OCI-LY3 (cell line): ENCODE data around the gene TRAPPC2L.

Experiments
- H2AFZ ChIP-seq: fragments of 200-600, 300-600 bp; shearing (Covaris generic); 2 replicates; pipeline ENCODE4 v1.6.0; 2014; ENCODE audit warnings: antibody characterized with exemption, low read depth, low read length
- H3K27ac ChIP-seq: fragments of 200-600, 300-600 bp; sonication (generic); 2 replicates; pipeline ENCODE4 v1.5.1; 2014; ENCODE audit warnings: mild to moderate bottlenecking, low read length, moderate library complexity, mixed read lengths
- H3K27me3 ChIP-seq: fragments of 200-600, 300-600 bp; sonication (generic); 2 replicates; pipeline ENCODE4 v1.6.1; 2014; ENCODE audit warnings: low read depth, low read length, mixed read lengths
- H3K36me3 ChIP-seq: fragments of 200-600, 300-600 bp; sonication (generic); replicated peaks from 2 replicates; pipeline ENCODE3; 2014; ENCODE audit warnings: low read depth, low read length, mixed read lengths
- H3K4me1 ChIP-seq: fragments of 300-600, 200-600 bp; sonication (generic); 2 replicates; pipeline ENCODE4 v1.6.1; 2014; ENCODE audit warnings: low read length, mixed read lengths
- H3K4me2 ChIP-seq: fragments of 200-600, 300-600 bp; sonication (generic); 2 replicates; pipeline ENCODE4 v1.6.1; 2014; ENCODE audit warnings: low read length, mixed read lengths
- H3K4me3 ChIP-seq: fragments of 300-600, 200-600 bp; sonication (generic); 2 replicates; pipeline ENCODE4 v1.5.1; 2014; ENCODE audit warnings: antibody characterized with exemption, mild to moderate bottlenecking, low read length, moderate library complexity
- H3K79me2 ChIP-seq: fragments of 300-600, 200-600 bp; shearing (Covaris generic); 2 replicates; pipeline ENCODE4 v1.6.1; 2014; ENCODE audit warnings: mild to moderate bottlenecking, low read length, mixed read lengths
- H3K9ac ChIP-seq: fragments of 300-600, 200-600 bp; shearing (Covaris generic); 2 replicates; pipeline ENCODE4 v1.6.0; 2014; ENCODE audit warnings: mild to moderate bottlenecking, low read length, moderate library complexity
- H3K9me3 ChIP-seq: fragments of 200-600, 300-600 bp; shearing (Covaris generic); 2 replicates; pipeline ENCODE4 v1.6.1; 2014; ENCODE audit warnings: low read length, mixed read lengths; ENCODE audit not compliant: insufficient read depth
- H4K20me1 ChIP-seq: fragments of 200-600, 300-600 bp; sonication (generic); 2 replicates; pipeline ENCODE4 v1.6.1; 2016; ENCODE audit warnings: low read length, mixed read lengths; ENCODE audit not compliant: insufficient read depth
- CTCF ChIP-seq: fragments of 200-600, 300-600 bp; sonication (generic); IDR thresholded peaks from 2 replicates; pipeline ENCODE4 v1.5.1; 2014; ENCODE audit warnings: antibody characterized with exemption, low read length, low read depth
- EZH2phosphoT487 ChIP-seq: fragments of 200-600 bp; shearing (Covaris generic); IDR thresholded peaks from 2 replicates; pipeline ENCODE4 v1.6.1; 2018; ENCODE audit warnings: antibody characterized with exemption, mixed run types, low read depth

The TRAPPC2L gene

GRCh38 chr16:88899901-88900661 lies 43.2 kb downstream of the TRAPPC2L start:
- Histone ChIP-seq H3K4me2 (no peak overlapping the region), H3K9me3 (no peaks in the 10 kb centered on the region), H3K27ac (no peak overlapping the region), H3K36me3 (peaks cover 16% of the 10 kb centered on the region), H3K27me3 (no peaks in the 10 kb centered on the region), H3K4me3 (no peak overlapping the region), H3K4me1 (no peaks in the 10 kb centered on the region), H3K79me2 (no peaks in the 10 kb centered on the region; the same call in 1 of the 2 replicates), H2AFZ (no peak overlapping the region), H4K20me1 (peaks cover 37% of the 10 kb centered on the region), H3K9ac (no peak overlapping the region)
- TF ChIP-seq EZH2phosphoT487 = no peak

GRCh38 chr16:88900662-88901052 lies 43.7 kb downstream of the TRAPPC2L start:
- Histone ChIP-seq H4K20me1 (peaks cover 42% of the 10 kb centered on the region), H3K9me3 (no peaks in the 10 kb centered on the region), H3K4me2 (no peak overlapping the region), H3K27me3 (no peaks in the 10 kb centered on the region), H3K9ac (no peak overlapping the region), H2AFZ (no peak overlapping the region), H3K79me2 (no peaks in the 10 kb centered on the region; the same call in 1 of the 2 replicates), H3K4me1 (no peaks in the 10 kb centered on the region), H3K27ac (no peak overlapping the region), H3K4me3 (no peak overlapping the region), H3K36me3 (peaks cover 16% of the 10 kb centered on the region)
- TF ChIP-seq CTCF = no peak
- TF ChIP-seq EZH2phosphoT487 = no peak

GRCh38 chr16:88901718-88902337 lies 44.9 kb downstream of the TRAPPC2L start:
- H3K27me3 ChIP-seq = no peaks in the 10 kb centered on the region
- H3K4me1 ChIP-seq = no peaks in the 10 kb centered on the region
- H3K9me3 ChIP-seq = no peaks in the 10 kb centered on the region
- no peak overlapping the region for H3K4me2 ChIP-seq
- H3K79me2 ChIP-seq = no peaks in the 10 kb centered on the region; the same call in 1 of the 2 replicates
- no peak overlapping the region for H3K27ac ChIP-seq
- TF ChIP-seq EZH2phosphoT487 = no peak
- TF ChIP-seq CTCF = no peak
- H3K4me3 ChIP-seq = no peak overlapping the region
- no peak overlapping the region for H3K9ac ChIP-seq
- peaks cover 54% of the 10 kb centered on the region for H4K20me1 ChIP-seq
- H2AFZ ChIP-seq = no peak overlapping the region
- peaks cover 10% of the 10 kb centered on the region for H3K36me3 ChIP-seq

- peaks cover 10% of the 10 kb centered on the region for H3K36me3 ChIP-seq
- no peak overlapping the region for H3K4me2 ChIP-seq
- H3K27ac ChIP-seq = no peak overlapping the region
- H2AFZ ChIP-seq = no peak overlapping the region
- H3K9me3 ChIP-seq = no peaks in the 10 kb centered on the region
- no peak for TF ChIP-seq EZH2phosphoT487
- no peak for TF ChIP-seq CTCF
- no peaks in the 10 kb centered on the region for H3K4me1 ChIP-seq
- no peak overlapping the region for H3K9ac ChIP-seq
- no peaks in the 10 kb centered on the region for H3K27me3 ChIP-seq
- H3K4me3 ChIP-seq = no peak overlapping the region
- H3K79me2 ChIP-seq = no peaks in the 10 kb centered on the region; the same call in 1 of the 2 replicates
- peaks cover 63% of the 10 kb centered on the region for H4K20me1 ChIP-seq
Observed at GRCh38 chr16:88902744-88903143, 45.8 kb downstream of the TRAPPC2L start.
